Measurements from ENCODE around the gene ENTR1.

DNA sequence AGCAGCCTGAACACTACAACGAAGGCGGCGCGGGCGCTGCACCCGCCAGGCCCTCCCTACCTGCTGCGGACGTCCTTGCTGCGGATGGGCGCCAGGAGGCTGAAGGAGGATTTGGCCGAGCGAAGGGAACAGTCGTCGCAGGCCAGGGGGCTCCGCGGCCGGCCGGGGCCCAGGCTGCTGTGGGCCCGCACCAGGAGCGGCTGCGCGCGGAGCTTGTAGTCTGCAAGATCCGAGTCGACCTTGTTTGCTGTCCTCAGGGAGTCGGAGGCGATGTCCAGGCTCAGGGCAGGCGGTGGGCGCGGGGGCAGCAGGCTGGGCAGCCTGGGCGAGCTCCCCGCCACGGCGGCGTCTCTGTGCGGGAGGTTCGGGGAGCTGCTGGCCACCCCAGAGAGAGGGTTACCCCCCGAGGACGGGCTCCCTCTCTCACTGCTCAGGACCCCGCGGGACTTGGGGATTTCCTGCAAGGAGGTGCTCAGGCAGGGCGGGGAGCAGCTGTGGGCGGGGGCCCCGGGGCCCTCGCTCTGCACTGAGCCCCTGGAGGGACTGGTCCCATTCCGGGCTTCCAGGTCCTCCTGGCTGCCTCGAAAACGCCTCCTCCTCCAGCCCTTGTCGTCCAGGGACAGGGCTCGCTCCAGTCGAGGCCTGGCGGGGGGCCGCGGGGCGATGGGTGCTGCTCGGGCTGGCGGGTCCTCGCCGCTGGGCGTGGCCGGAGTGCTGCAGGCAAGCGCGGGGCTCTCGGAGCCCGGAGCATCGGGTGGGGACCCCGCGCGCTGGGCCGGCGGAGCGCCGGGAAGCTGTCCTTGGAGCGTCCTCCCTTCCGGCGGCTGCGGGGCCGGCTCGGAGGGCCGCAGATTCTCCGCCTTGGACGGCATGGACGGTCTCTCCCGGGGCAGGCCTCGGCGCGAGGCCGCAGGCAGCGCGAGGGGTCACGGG is 28.4 kb upstream of the ENTR1 start:
- TF ChIP-seq ZBTB48 (tag by site-specific recombination; IDR thresholded peaks at IDR 0.05), result no peak
- TF ChIP-seq, protein P1, sequence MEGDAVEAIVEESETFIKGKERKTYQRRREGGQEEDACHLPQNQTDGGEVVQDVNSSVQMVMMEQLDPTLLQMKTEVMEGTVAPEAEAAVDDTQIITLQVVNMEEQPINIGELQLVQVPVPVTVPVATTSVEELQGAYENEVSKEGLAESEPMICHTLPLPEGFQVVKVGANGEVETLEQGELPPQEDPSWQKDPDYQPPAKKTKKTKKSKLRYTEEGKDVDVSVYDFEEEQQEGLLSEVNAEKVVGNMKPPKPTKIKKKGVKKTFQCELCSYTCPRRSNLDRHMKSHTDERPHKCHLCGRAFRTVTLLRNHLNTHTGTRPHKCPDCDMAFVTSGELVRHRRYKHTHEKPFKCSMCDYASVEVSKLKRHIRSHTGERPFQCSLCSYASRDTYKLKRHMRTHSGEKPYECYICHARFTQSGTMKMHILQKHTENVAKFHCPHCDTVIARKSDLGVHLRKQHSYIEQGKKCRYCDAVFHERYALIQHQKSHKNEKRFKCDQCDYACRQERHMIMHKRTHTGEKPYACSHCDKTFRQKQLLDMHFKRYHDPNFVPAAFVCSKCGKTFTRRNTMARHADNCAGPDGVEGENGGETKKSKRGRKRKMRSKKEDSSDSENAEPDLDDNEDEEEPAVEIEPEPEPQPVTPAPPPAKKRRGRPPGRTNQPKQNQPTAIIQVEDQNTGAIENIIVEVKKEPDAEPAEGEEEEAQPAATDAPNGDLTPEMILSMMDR (tag by site-specific recombination; IDR thresholded peaks at IDR 0.05), result no peak
- TF ChIP-seq YY1 (tag by site-specific recombination; IDR thresholded peaks at IDR 0.05), result no peak
- TF ChIP-seq ZNF529 (tag by site-specific recombination; IDR thresholded peaks at IDR 0.05; ENCODE audit: insufficient replicate concordance), result no peak
- TF ChIP-seq, protein P2, sequence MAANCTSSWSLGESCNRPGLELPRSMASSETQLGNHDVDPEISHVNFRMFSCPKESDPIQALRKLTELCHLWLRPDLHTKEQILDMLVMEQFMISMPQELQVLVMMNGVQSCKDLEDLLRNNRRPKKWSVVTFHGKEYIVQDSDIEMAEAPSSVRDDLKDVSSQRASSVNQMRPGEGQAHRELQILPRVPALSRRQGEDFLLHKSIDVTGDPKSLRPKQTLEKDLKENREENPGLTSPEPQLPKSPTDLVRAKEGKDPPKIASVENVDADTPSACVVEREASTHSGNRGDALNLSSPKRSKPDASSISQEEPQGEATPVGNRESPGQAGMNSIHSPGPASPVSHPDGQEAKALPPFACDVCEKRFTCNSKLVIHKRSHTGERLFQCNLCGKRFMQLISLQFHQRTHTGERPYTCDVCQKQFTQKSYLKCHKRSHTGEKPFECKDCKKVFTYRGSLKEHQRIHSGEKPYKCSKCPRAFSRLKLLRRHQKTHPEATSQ (tag by site-specific recombination; IDR thresholded peaks at IDR 0.05), result no peak
- TF ChIP-seq ZNF837 (tag by site-specific recombination; IDR thresholded peaks at IDR 0.05), result no peak
- TF ChIP-seq, protein P3, sequence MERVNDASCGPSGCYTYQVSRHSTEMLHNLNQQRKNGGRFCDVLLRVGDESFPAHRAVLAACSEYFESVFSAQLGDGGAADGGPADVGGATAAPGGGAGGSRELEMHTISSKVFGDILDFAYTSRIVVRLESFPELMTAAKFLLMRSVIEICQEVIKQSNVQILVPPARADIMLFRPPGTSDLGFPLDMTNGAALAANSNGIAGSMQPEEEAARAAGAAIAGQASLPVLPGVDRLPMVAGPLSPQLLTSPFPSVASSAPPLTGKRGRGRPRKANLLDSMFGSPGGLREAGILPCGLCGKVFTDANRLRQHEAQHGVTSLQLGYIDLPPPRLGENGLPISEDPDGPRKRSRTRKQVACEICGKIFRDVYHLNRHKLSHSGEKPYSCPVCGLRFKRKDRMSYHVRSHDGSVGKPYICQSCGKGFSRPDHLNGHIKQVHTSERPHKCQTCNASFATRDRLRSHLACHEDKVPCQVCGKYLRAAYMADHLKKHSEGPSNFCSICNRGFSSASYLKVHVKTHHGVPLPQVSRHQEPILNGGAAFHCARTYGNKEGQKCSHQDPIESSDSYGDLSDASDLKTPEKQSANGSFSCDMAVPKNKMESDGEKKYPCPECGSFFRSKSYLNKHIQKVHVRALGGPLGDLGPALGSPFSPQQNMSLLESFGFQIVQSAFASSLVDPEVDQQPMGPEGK (tag by site-specific recombination; IDR thresholded peaks at IDR 0.05), result peak; percentile 69
- no peak for TF ChIP-seq ZNF112 (tag by site-specific recombination; IDR thresholded peaks at IDR 0.05)
- TF ChIP-seq, protein P4, sequence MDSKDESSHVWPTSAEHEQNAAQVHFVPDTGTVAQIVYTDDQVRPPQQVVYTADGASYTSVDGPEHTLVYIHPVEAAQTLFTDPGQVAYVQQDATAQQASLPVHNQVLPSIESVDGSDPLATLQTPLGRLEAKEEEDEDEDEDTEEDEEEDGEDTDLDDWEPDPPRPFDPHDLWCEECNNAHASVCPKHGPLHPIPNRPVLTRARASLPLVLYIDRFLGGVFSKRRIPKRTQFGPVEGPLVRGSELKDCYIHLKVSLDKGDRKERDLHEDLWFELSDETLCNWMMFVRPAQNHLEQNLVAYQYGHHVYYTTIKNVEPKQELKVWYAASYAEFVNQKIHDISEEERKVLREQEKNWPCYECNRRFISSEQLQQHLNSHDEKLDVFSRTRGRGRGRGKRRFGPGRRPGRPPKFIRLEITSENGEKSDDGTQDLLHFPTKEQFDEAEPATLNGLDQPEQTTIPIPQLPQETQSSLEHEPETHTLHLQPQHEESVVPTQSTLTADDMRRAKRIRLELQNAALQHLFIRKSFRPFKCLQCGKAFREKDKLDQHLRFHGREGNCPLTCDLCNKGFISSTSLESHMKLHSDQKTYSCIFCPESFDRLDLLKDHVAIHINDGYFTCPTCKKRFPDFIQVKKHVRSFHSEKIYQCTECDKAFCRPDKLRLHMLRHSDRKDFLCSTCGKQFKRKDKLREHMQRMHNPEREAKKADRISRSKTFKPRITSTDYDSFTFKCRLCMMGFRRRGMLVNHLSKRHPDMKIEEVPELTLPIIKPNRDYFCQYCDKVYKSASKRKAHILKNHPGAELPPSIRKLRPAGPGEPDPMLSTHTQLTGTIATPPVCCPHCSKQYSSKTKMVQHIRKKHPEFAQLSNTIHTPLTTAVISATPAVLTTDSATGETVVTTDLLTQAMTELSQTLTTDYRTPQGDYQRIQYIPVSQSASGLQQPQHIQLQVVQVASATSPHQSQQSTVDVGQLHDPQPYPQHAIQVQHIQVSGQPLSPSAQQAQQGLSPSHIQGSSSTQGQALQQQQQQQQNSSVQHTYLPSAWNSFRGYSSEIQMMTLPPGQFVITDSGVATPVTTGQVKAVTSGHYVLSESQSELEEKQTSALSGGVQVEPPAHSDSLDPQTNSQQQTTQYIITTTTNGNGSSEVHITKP (tag by site-specific recombination; IDR thresholded peaks at IDR 0.05), result no peak
- TF ChIP-seq KLF1 (tag by site-specific recombination; IDR thresholded peaks at IDR 0.05), result peak; percentile 64
- TF ChIP-seq ZBTB21 (tag by site-specific recombination; IDR thresholded peaks at IDR 0.05), result no peak
- no peak for TF ChIP-seq KLF10 (tag by site-specific recombination; IDR thresholded peaks at IDR 0.05)
- no peak for TF ChIP-seq YY2 (tag by site-specific recombination; IDR thresholded peaks at IDR 0.05)

Data from HEK293 (cell line).